SU-DHL-6 (cell line): Measurements from ENCODE around the gene ZNF473.

Source experiments
- EZH2phosphoT487 ChIP-seq: fragments of 200-600 bp; sonication (generic), shearing (Covaris generic); conservative IDR thresholded peaks from 2 replicates; pipeline ENCODE4 v1.6.1; 2018; ENCODE audit warnings: mild to moderate bottlenecking, antibody characterized with exemption, low read length, moderate library complexity, mixed read lengths
- TF ChIP-seq, protein P1 (sequence below): fragments of 200-600 bp; sonication (generic); IDR thresholded peaks from one replicate; pipeline ENCODE4 v1.5.1; 2017; ENCODE audit warnings: antibody characterized with exemption, mild to moderate bottlenecking, low read length, moderate library complexity; ENCODE audit not compliant: insufficient read depth, poor library complexity, severe bottlenecking

DNA sequence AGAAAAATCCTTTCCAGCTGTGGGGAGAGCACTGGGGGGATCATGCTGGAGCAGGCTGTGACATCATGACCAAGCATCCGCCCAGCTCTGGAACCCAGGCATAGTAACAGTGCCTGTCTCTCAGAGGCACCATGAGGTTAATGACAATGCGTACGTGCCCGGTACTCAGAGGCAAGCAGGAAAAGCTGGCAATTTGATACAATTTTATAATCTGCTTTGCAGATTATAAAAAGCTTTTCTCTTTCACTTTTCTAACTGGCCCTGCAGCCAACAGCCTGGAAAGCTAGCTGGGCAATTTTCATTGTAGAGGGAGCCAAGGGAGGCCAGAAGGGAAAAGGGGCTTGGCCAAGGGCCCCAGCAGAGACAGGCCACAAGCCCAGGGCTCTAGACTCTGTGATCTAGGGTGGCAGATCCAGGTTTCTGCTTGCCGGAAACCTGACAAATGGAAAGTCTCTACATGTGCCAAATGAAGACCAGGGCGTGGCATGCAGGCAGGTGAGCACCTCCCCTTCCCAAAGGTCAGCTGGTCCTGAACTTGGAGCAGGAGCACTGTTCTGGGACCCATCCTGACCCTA, 23.3 kb upstream of the ZNF473 start:
- TF ChIP-seq, protein P1, sequence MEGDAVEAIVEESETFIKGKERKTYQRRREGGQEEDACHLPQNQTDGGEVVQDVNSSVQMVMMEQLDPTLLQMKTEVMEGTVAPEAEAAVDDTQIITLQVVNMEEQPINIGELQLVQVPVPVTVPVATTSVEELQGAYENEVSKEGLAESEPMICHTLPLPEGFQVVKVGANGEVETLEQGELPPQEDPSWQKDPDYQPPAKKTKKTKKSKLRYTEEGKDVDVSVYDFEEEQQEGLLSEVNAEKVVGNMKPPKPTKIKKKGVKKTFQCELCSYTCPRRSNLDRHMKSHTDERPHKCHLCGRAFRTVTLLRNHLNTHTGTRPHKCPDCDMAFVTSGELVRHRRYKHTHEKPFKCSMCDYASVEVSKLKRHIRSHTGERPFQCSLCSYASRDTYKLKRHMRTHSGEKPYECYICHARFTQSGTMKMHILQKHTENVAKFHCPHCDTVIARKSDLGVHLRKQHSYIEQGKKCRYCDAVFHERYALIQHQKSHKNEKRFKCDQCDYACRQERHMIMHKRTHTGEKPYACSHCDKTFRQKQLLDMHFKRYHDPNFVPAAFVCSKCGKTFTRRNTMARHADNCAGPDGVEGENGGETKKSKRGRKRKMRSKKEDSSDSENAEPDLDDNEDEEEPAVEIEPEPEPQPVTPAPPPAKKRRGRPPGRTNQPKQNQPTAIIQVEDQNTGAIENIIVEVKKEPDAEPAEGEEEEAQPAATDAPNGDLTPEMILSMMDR: no peak
- no peak for TF ChIP-seq EZH2phosphoT487
